ENCODE results near the gene C1orf174. TPM values are rescaled to one million over a fixed set of nuclear protein-coding genes. Genes with fewer than 3 reads are reported as not detected.
A peak's percentile ranks its signal among the peaks of the same experiment; 100 is the strongest.

C1orf174 gene
- polyA plus RNA-seq, 3 donors: 19.1 to 46.0 (median 21.3) TPM

DNA sequence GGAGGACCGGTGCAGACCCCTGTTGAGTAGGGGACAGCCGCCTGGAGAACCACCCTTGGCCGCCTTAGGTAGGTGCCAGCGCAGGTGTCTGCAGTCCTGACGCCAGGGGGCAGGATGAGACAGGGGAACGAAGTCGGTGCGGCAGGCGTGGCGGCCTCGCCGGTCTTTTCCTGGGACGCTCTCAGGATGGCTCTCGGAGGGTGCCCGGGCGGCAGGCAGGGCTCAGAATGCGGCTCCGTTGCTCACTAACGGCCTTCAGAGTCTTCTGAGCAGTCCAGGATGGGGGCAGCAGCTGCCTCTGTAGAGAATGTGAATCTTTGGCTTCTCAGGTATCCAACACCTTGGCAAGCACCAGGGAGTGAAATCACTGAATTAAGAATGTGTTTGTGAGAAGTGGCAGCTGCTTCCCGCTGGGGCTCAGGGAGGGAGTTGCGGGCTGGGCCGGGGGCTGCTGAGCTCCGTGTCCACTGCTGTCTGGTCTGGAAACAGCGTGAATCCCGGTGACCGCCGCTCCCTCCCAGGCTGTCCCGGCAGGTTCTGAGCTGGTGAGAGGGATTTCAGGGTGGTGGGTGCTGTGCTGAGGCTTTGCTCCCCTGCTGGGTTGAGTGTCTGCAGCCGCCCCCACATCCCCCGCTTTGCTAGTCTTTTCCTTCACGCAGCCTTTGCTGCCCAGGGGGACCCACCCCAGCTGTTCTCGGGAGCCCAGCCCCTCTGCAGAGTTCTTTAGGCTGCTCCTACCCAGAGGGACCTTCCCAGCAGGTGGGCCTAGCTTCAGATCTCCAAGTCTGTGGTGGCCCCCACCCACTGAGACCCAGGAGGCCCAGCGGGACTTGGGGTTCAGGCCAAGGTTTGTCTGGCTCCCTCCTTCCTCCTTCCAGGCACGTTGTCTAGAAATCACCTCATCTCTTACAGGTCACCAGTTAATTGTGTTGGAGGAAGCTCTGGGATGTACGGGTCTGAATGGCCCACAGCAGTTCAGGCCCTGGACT, 11.1 kb upstream of the C1orf174 start:
- H3K4me2 ChIP-seq (replicated peaks; ENCODE audit: extremely low read depth, low read length, poor library complexity, severe bottlenecking): no peak overlapping the region
- intact Hi-C loops (cut with micrococcal nuclease): loop anchor here in 1 of 2 donors (10.0 kb wide), 1 partner anchor 1834 kb away; no protein-coding TSS in a partner anchor
- peaks cover 0 to 2% (median 0%) of the 10 kb centered on the region in 7 donors for H3K9me3 Mint-ChIP-seq
- no peak overlapping the region for H3K27ac ChIP-seq (ENCODE audit: low read depth in 1 of 2, low read length in 2 of 2)
- peaks cover 23 to 32% (median 27%) of the 10 kb centered on the region in 3 donors for H3K27me3 Mint-ChIP-seq (ENCODE audit: low read depth in 3 of 3)
- 20% methylated on average over 32 of the region's 35 CpGs for WGBS (ENCODE audit: insufficient coverage)
- H3K27ac Mint-ChIP-seq: no peak overlapping the region
- H3K4me3 Mint-ChIP-seq: no peak overlapping the region
- no peak overlapping the region for H2AFZ ChIP-seq (ENCODE audit: insufficient read depth, low read depth, low read length, poor library complexity, severe bottlenecking)
- no peaks in the 10 kb centered on the region for H3K9me3 ChIP-seq (replicated peaks in 1 of 2; ENCODE audit: control insufficient read depth in 1 of 2, insufficient read depth in 1 of 2, low read length in 2 of 2)
- H4K20me1 ChIP-seq (ENCODE audit: insufficient read depth, low read length): no peaks in the 10 kb centered on the region
- H3K4me3 ChIP-seq (replicated peaks in 1 of 3; ENCODE audit: low read depth in 2 of 3, low read length in 3 of 3): no peak overlapping the region
- H3K9ac ChIP-seq (ENCODE audit: insufficient read depth, low read length, poor library complexity, severe bottlenecking): no peak overlapping the region
- peaks cover 2 to 4% of the 10 kb centered on the region in 2 donors for H3K4me1 ChIP-seq (ENCODE audit: control insufficient read depth in 1 of 2, insufficient read depth in 2 of 2, low read length in 2 of 2)
- H3K27me3 ChIP-seq (ENCODE audit: control insufficient read depth in 2 of 2, insufficient read depth in 2 of 2, low read length in 2 of 2): peaks cover 0 to 11% of the 10 kb centered on the region in 2 donors
- H3K4me1 Mint-ChIP-seq: peaks cover 10% of the 10 kb centered on the region
- no peaks in the 10 kb centered on the region for H3K36me3 Mint-ChIP-seq
- peak in 2 of 3 donors; percentile 20 to 29 for DNase-seq
- no peaks in the 10 kb centered on the region for H3K36me3 ChIP-seq (replicated peaks in 1 of 2; ENCODE audit: control insufficient read depth in 1 of 2, insufficient read depth in 2 of 2, low read length in 2 of 2)
- H3K79me2 ChIP-seq (ENCODE audit: insufficient read depth, low read length): no peaks in the 10 kb centered on the region
- peak; percentile 56 for TF ChIP-seq CTCF (IDR thresholded peaks at IDR 0.05)

DNA sequence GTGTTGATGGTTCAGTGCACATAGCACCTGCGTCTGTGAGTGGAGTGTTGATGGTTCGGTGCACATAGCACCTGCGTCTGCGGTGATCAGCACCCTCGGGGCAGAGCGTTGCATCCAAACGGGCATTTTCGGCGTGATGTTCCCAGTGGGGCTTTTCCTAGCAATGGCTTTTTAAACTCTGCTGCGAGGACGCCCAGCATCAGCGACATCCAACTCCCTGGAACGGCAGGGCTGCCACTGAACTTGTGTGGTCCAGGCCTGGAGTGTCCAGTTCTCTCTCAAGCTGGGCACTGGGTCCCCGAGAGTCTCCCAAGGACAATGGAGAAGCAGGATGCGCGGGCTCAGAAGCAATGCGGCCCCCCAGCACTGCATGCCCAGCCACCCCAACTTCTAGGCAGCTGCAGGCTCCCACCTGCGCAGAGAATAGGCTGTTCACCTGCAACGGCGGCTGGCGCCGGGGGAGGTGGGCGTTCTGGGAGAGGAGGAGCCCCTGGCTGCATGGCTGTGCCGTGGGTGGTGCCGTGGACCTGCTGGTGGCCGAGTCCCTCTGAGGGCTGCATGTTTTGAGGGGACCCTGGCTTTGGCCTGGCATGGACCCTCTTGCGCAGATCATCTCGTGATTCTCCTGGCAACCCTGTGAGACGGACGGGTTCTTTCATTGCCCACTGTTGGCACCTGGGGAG, 10.1 kb upstream of the C1orf174 start:
- WGBS (ENCODE audit: insufficient coverage): 87% methylated on average over 27 of the region's 30 CpGs
- no peak for TF ChIP-seq CTCF (IDR thresholded peaks at IDR 0.05)
- Histone ChIP-seq H3K4me2 (replicated peaks; ENCODE audit: extremely low read depth, low read length, poor library complexity, severe bottlenecking) (no peak overlapping the region), H3K27me3 (ENCODE audit: control insufficient read depth in 2 of 2, insufficient read depth in 2 of 2, low read length in 2 of 2) (peaks cover 0 to 11% of the 10 kb centered on the region in 2 donors), H3K36me3 (replicated peaks in 1 of 2; ENCODE audit: control insufficient read depth in 1 of 2, insufficient read depth in 2 of 2, low read length in 2 of 2) (no peaks in the 10 kb centered on the region), H4K20me1 (ENCODE audit: insufficient read depth, low read length) (no peaks in the 10 kb centered on the region), H3K9ac (ENCODE audit: insufficient read depth, low read length, poor library complexity, severe bottlenecking) (no peak overlapping the region), H3K4me3 (replicated peaks in 1 of 3; ENCODE audit: low read depth in 2 of 3, low read length in 3 of 3) (no peak overlapping the region), H3K4me1 (ENCODE audit: control insufficient read depth in 1 of 2, insufficient read depth in 2 of 2, low read length in 2 of 2) (peaks cover 12 to 14% of the 10 kb centered on the region in 2 donors), H2AFZ (ENCODE audit: insufficient read depth, low read depth, low read length, poor library complexity, severe bottlenecking) (no peak overlapping the region), H3K27ac (ENCODE audit: low read depth in 1 of 2, low read length in 2 of 2) (no peak overlapping the region), H3K9me3 (replicated peaks in 1 of 2; ENCODE audit: control insufficient read depth in 1 of 2, insufficient read depth in 1 of 2, low read length in 2 of 2) (no peaks in the 10 kb centered on the region), H3K79me2 (ENCODE audit: insufficient read depth, low read length) (no peaks in the 10 kb centered on the region)
- no peak overlapping the region for H3K27ac Mint-ChIP-seq
- H3K4me1 Mint-ChIP-seq: peaks cover 20% of the 10 kb centered on the region
- H3K27me3 Mint-ChIP-seq (ENCODE audit: low read depth in 3 of 3): peaks cover 23 to 32% (median 27%) of the 10 kb centered on the region in 3 donors
- no peak for DNase-seq
- H3K36me3 Mint-ChIP-seq: no peaks in the 10 kb centered on the region
- intact Hi-C loops (cut with micrococcal nuclease): loop anchor here in 1 of 2 donors (10.0 kb wide), 1 partner anchor 1835 kb away; no protein-coding TSS in a partner anchor
- H3K9me3 Mint-ChIP-seq: peaks cover 0 to 2% (median 0%) of the 10 kb centered on the region in 7 donors
- H3K4me3 Mint-ChIP-seq: no peak overlapping the region
